WI38 (cell line): ENCODE measurements around the gene BAZ2B.

ENCODE experiments used
- H3K4me3 ChIP-seq: 2 replicates; pipeline ENCODE4 v1.5.1; 2011; ENCODE audit warnings: low read depth, mild to moderate bottlenecking, control low read depth, low read length
- TF ChIP-seq, protein P1 (sequence below): IDR thresholded peaks from 2 replicates; pipeline ENCODE4 v1.5.1; 2012; ENCODE audit warnings: low read depth, mild to moderate bottlenecking, control low read depth, low read length

Gene BAZ2B

DNA sequence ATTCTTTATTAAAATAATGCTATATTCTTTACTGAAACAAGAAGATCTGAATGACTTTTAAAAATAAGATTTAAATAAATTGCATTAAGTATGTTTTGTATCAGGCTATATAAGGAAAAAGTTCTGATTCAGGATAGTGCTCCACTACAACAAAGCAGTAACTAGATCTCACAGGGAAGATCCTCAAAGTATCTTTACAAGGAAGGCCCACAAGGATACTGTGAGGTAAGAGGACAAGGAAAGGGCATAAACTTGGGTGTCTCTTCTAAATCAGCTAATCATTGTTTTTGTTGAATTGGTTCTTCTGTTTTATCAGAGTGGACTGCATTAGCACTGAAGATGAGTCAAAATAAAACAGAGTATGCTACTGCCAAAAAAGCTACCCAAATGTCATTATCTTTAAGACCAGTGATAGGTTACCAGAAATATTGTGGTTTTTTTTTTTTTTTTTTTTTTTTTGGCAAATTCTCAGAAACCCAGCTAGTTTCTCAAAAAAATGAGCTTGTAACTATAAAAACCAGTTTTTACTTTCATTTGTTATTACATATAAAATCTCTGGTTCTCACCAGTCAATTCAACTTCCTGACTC, 160.9 kb downstream of the BAZ2B start:
- TF ChIP-seq, protein P1, sequence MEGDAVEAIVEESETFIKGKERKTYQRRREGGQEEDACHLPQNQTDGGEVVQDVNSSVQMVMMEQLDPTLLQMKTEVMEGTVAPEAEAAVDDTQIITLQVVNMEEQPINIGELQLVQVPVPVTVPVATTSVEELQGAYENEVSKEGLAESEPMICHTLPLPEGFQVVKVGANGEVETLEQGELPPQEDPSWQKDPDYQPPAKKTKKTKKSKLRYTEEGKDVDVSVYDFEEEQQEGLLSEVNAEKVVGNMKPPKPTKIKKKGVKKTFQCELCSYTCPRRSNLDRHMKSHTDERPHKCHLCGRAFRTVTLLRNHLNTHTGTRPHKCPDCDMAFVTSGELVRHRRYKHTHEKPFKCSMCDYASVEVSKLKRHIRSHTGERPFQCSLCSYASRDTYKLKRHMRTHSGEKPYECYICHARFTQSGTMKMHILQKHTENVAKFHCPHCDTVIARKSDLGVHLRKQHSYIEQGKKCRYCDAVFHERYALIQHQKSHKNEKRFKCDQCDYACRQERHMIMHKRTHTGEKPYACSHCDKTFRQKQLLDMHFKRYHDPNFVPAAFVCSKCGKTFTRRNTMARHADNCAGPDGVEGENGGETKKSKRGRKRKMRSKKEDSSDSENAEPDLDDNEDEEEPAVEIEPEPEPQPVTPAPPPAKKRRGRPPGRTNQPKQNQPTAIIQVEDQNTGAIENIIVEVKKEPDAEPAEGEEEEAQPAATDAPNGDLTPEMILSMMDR, result no peak
- H3K4me3 ChIP-seq, result no peak overlapping the region

DNA sequence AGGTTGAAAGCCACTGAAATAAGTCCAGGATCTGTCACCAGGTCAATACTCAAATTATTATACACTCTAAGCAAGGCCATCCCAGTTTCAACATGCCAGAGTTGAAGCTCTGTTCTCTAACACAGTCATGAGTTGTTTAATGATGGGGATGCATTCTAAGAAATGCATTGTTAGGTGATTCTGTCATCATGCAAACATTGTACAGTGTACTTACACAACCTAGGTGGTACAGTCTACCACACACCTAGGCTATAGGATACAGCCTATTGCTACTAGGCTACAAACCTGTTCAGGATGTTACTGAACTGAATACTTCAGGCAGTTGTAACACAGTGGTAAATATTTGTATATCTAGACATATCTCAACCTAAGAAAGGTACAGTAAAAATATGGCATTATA, 162.2 kb downstream of the BAZ2B start:
- no peak overlapping the region for H3K4me3 ChIP-seq
- TF ChIP-seq, protein P1, result no peak

DNA sequence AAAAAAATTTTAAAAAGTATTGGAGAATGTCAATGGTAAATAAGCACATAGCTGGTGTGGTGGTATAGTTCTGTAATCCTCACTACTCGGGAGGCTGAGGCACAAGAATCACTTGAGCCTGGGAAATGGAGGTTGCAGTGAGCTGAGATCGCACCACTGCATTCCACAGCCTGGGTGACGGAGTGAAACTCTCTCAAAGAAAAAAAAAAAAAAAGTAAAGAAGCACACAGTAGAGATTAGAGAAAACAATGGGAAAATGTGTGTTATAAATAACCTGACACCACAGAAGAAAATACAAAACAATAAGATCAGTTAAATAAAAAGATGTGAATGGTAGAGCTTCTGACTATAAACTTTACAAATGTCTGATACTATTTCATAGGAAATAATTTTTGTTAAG, 166.2 kb downstream of the BAZ2B start:
- TF ChIP-seq, protein P1, result no peak
- no peak overlapping the region for H3K4me3 ChIP-seq

DNA sequence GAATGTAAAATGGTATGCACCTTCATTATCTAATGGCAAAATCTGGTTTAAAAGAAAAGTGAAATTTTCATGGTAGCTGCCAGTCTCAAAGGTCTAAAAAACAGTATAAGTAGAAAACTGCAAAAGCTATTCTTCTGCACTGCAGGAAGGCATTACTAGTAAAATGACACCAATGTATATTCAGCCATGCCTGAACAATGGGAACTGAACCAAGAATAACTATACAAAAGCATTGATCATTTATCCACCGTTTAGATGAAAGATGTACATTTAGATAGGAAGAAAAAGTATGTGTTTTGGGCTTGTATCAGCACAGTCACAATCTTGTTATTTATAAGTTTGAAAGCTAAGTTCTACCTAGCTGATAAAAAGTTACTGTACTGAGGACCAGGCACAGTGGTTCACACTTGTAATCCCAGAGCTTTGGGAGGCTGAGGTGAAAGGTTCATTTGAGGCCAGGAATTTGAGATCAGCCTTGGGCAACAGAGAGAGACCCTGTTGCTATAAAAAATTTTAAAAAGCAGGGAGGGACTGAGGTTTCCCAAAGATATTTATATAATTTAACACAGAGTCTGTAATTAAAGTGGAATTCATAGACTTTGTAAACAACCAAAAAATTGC, 166.7 kb downstream of the BAZ2B start:
- TF ChIP-seq, protein P1, result no peak

DNA sequence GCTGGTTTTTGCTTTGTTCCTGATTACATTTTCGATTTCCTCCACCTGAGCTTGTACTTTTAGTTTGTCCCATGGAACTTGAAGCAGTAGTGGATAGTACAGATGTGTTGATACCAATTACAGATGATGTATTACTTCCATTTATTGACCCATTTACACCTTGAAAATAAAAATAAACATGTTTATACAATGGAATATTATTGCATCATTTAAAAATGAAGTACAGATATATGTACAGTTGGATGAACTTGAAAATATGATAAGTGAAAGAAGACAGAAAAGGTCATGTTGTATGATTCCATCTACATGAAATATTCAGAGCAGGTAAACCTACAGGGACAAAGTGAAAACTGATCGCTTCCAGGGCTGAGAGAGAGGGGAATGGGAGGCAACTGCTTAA, 169.5 kb downstream of the BAZ2B start:
- TF ChIP-seq, protein P1, result no peak
- no peak overlapping the region for H3K4me3 ChIP-seq

More for the DNA sequence above, 166.7 kb downstream of the BAZ2B start:
- no peak overlapping the region for H3K4me3 ChIP-seq

DNA sequence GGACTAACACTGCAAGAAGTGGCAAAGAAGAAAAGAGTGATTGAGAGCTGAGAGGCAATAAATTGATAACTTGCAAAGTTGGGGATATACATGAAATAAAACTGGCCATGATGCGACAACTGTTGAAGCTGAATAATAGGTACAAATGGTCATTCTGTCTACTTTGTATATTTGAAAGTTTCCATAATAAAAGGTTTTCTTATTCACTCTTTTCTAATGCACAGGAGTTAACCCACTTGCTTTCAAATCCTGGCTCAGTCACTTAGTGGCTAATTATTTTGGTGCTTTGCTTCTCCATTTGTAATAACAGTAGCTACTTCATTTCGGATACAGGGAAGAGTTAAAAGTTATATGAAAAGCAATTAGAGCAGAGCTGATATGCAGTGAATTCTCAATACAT, 170.1 kb downstream of the BAZ2B start:
- TF ChIP-seq, protein P1, result no peak
- no peak overlapping the region for H3K4me3 ChIP-seq

DNA sequence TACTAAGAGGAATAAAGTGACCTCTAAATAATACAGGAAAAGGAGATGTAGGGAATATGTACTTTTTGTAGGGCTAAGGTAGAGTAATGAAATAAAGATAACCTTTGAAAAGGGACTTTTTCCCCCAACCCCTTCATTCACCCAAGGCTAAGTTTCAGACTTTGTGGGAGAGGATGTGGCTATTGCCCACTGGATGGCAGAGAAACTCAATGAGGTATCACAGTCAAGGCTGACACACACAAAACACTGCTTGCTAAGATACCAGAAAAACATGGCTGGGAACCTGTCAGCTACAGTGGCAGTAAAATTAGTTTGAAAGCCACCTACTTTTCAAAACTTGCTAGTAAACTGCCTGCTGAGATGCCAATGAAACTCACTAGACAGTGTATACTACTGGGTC, 171.0 kb downstream of the BAZ2B start:
- TF ChIP-seq, protein P1, result no peak
- H3K4me3 ChIP-seq, result no peak overlapping the region
